B cell (primary cell): ENCODE results near the gene PRPSAP1. TPM values are rescaled to one million over a fixed set of nuclear protein-coding genes. Genes with fewer than 3 reads are reported as not detected.

Experiments
- ATAC-seq: fragments of 200-7000 bp; cut with Tn5 transposase; one replicate; pipeline ENCODE4 v1.10.0; 2021; ENCODE audit warnings: low read depth, mild to moderate bottlenecking, moderate number of reproducible peaks, moderate library complexity
- CTCF ChIA-PET: fragments of 350-600 bp; sonication (Branson Sonifier 250); formaldehyde crosslinking; loops from one replicate; lab custom pipeline; 2021; ENCODE audit warnings: antibody characterized with exemption, inconsistent platforms; lab: Charles Lee
- POLR2A ChIA-PET: fragments of 350-600 bp; sonication (Branson Sonifier 250); formaldehyde crosslinking; loops from one replicate; lab custom pipeline; 2021; ENCODE audit warnings: antibody characterized with exemption; lab: Charles Lee
- DNase-seq: peaks from one replicate; pipeline ENCODE4 v3.0.0; 2013
- H2AFZ ChIP-seq: 2 replicates; pipeline ENCODE4 v1.6.1; 2012; ENCODE audit warnings: mild to moderate bottlenecking, low read depth, low read length; ENCODE audit not compliant: insufficient read depth, poor library complexity, severe bottlenecking
- H3K27ac ChIP-seq, 2 donors: 1 replicate in 1 of 2; 2 replicates in 1 of 2; pipeline ENCODE4 v1.5.1; 2012 to 2013; ENCODE audit warnings: low read length in 2 of 2, mild to moderate bottlenecking in 2 of 2, moderate library complexity in 1 of 2
- H3K27me3 ChIP-seq, 4 experiments: fragments of 200-600 bp in 1 of 4; sonication (generic) in 1 of 4; replicated peaks in 1 of 4; 1 replicate in 2 of 4; 2 replicates in 2 of 4; pipeline versions ENCODE4 v1.6.1 to v1.7.0; 2013 to 2016; ENCODE audit warnings: low read length in 3 of 4, mild to moderate bottlenecking in 2 of 4, mixed read lengths in 1 of 4, moderate library complexity in 1 of 4; ENCODE audit not compliant: insufficient read depth in 4 of 4, control insufficient read depth in 3 of 4; ENCODE audit errors: control extremely low read depth in 1 of 4
- H3K36me3 ChIP-seq, 2 experiments: replicated peaks in 1 of 2; 1 replicate in 1 of 2; 2 replicates in 1 of 2; pipeline versions ENCODE4 v1.6.1 to v1.7.1; 2013; ENCODE audit warnings: low read length in 1 of 2; ENCODE audit not compliant: insufficient read depth in 2 of 2, control insufficient read depth in 1 of 2; ENCODE audit errors: control extremely low read depth in 1 of 2, extremely low read depth in 1 of 2
- H3K4me1 ChIP-seq, 2 donors: fragments of 200-600 bp in 1 of 2; sonication (generic) in 1 of 2; 1 replicate in 1 of 2; 2 replicates in 1 of 2; pipeline versions ENCODE4 v1.5.1 to v1.6.1; 2013 to 2017; ENCODE audit warnings: low read length in 2 of 2; ENCODE audit not compliant: control insufficient read depth in 2 of 2, insufficient read depth in 2 of 2
- H3K4me2 ChIP-seq: replicated peaks from 2 replicates; pipeline ENCODE3; 2012; ENCODE audit warnings: mild to moderate bottlenecking, low read depth, low read length; ENCODE audit not compliant: poor library complexity, severe bottlenecking
- H3K4me3 ChIP-seq, 5 experiments: fragments of 200-600 bp in 1 of 5; sonication (generic) in 1 of 5; 1 replicate in 3 of 5; 2 replicates in 2 of 5; pipeline versions ENCODE4 v1.5.1 to v1.7.0; 2011 to 2016; ENCODE audit warnings: low read length in 4 of 5, mild to moderate bottlenecking in 4 of 5, low read depth in 2 of 5, control low read depth in 1 of 5, moderate library complexity in 1 of 5; ENCODE audit not compliant: insufficient read depth in 1 of 5; ENCODE audit errors: control extremely low read depth in 1 of 5, extremely low read depth in 1 of 5
- H3K79me2 ChIP-seq: fragments of 200-600 bp; sonication (generic); one replicate; pipeline ENCODE4 v1.6.0; 2016; ENCODE audit warnings: low read length; ENCODE audit not compliant: control insufficient read depth, insufficient read depth
- H3K9ac ChIP-seq: fragments of 200-600 bp; sonication (generic); 2 replicates; pipeline ENCODE4 v1.6.1; 2017; ENCODE audit warnings: mild to moderate bottlenecking, low read length, moderate library complexity
- H3K9me3 ChIP-seq, 3 donors: one replicate each; pipeline versions ENCODE4 v1.6.1 to v1.7.1; 2013; ENCODE audit warnings: low read length in 2 of 3; ENCODE audit not compliant: control insufficient read depth in 2 of 3, insufficient read depth in 1 of 3; ENCODE audit errors: control extremely low read depth in 1 of 3
- H4K20me1 ChIP-seq: 2 replicates; pipeline ENCODE4 v1.6.0; 2012; ENCODE audit warnings: mild to moderate bottlenecking, low read length; ENCODE audit not compliant: insufficient read depth, control insufficient read depth, poor library complexity, severe bottlenecking
- H3K27ac Mint-ChIP-seq: one replicate; pipeline ENCODE4 v1.8.0; 2021; ENCODE audit warnings: mixed read lengths
- H3K27me3 Mint-ChIP-seq: one replicate; pipeline ENCODE4 v1.8.0; 2021; ENCODE audit warnings: mixed read lengths
- H3K4me1 Mint-ChIP-seq: one replicate; pipeline ENCODE4 v1.8.0; 2021; ENCODE audit warnings: mixed read lengths
- H3K4me3 Mint-ChIP-seq: one replicate; pipeline ENCODE4 v1.8.0; 2021; ENCODE audit warnings: mixed read lengths
- H3K9me3 Mint-ChIP-seq: one replicate; pipeline ENCODE4 v1.8.0; 2022; ENCODE audit warnings: mixed read lengths; ENCODE audit not compliant: insufficient read depth
- EZH2 ChIP-seq: IDR thresholded peaks from 2 replicates; pipeline ENCODE4 v1.6.1; 2012; ENCODE audit warnings: borderline replicate concordance, low read depth, mild to moderate bottlenecking, moderate library complexity, low read length; ENCODE audit not compliant: insufficient read depth, poor library complexity, severe bottlenecking
- WGBS: methylation state at CpG from one replicate; pipeline ENCODE4 v1.1.5; 2013; ENCODE audit warnings: missing lambda C conversion rate; ENCODE audit not compliant: insufficient coverage; 5-methylcytosine and 5-hydroxymethylcytosine counted together
- intact Hi-C: fragments of 100-400 bp; cut with micrococcal nuclease; formaldehyde crosslinking; loops from one replicate; pipeline ENCODE4 v1.10.0; 2022
- polyA plus RNA-seq: library from polyadenylated mRNA; depleted of rRNA; stranded (reverse); fragments of >200 nt; gene quantifications from 2 replicates; pipeline ENCODE4 v1.2.3, GENCODE V29; 2012
- total RNA-seq, 2 donors: library from RNA; stranded (reverse); fragments of 120-200 nt in 1 of 2; gene quantifications; 1 replicate in 1 of 2; 2 replicates in 1 of 2; pipeline versions ENCODE4 v1.2.3 to v1.2.4, GENCODE V29; 2013 to 2022
- TF ChIP-seq, protein P1 (sequence below): fragments of 200-600 bp; IDR thresholded peaks from one replicate; pipeline ENCODE4 v1.8.0; 2022; ENCODE audit warnings: antibody characterized with exemption, mild to moderate bottlenecking

PRPSAP1 gene
- total and polyA plus RNA-seq, 2 donors (not counting 1 experiment from before 2014, with no cell fraction given): 45.5 to 61.4 TPM

DNA sequence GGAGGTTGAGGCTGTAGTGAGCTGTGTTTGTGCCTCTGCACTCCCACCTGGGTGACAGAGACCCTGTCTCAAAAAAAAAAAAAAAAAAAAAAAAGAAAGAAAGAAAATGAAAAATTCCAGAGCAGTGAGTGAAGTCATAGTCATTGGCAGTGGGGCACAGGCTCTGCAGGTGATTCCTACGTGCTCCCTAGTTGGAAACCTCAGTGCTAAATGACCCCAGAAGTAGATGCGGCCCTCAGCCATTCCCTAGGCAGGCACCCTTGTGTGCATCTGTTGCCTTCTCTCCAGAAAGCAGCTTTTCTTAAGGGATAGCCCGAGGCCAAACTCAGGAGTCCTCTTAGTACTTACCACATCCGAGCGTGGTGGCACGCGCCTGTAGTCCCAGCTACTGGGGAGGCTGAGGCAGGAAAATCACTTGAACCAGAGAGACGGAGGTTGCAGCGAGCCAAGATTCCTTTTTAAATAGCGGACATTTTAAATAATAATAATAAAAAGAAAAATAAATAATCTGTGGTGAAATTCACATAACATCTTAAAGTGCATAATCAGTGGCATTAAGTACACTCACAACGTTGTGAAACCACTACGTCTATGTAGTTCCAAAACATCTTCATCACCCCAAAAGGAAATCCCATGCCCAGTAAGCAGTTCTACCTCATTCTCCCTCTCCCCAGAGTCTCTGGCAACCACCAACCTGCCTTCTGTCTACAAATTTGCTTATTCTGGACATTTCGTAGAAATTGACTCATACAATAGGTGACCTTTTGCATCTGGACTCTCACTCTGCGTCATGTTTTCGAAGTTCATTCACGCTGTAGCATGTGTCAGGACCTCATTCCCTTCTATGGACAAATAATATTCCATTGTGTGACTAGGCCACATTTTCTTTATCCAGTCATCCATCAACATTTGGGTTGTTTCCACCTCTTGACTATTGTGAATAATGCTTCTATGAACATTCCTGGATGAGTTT, 18.2 kb upstream of the PRPSAP1 start:
- Histone ChIP-seq H3K27me3 (peaks cover 0 to 5% (median 0%) of the 10 kb centered on the region in 4 experiments), H2AFZ (no peak overlapping the region), H3K9ac (no peak overlapping the region), H3K27ac (no peak overlapping the region), H3K9me3 (no peaks in the 10 kb centered on the region), H3K4me3 (no peak overlapping the region), H3K4me2 (no peak overlapping the region), H4K20me1 (no peaks in the 10 kb centered on the region), H3K4me1 (no peaks in the 10 kb centered on the region), H3K36me3 (no peaks in the 10 kb centered on the region), H3K79me2 (no peaks in the 10 kb centered on the region)
- Mint-ChIP-seq H3K4me3 (no peak overlapping the region), H3K9me3 (no peaks in the 10 kb centered on the region), H3K27ac (no peak overlapping the region), H3K27me3 (peaks cover 12% of the 10 kb centered on the region), H3K4me1 (no peaks in the 10 kb centered on the region)
- 84% methylated on average over 8 of the region's 16 CpGs for WGBS
- POLR2A ChIA-PET: interaction anchor here (0.6 to 0.7 kb wide), 2 partner anchors 194 to 343 kb away, joined by 3 to 8 read pairs; no protein-coding TSS in a partner anchor
- CTCF ChIA-PET: interaction anchor here (0.7 to 0.9 kb wide), 2 partner anchors 26 to 137 kb away, joined by 3 read pairs; no protein-coding TSS in a partner anchor
- ATAC-seq (no peak), DNase-seq (no peak)
- no peak for TF ChIP-seq EZH2
- TF ChIP-seq, protein P1, sequence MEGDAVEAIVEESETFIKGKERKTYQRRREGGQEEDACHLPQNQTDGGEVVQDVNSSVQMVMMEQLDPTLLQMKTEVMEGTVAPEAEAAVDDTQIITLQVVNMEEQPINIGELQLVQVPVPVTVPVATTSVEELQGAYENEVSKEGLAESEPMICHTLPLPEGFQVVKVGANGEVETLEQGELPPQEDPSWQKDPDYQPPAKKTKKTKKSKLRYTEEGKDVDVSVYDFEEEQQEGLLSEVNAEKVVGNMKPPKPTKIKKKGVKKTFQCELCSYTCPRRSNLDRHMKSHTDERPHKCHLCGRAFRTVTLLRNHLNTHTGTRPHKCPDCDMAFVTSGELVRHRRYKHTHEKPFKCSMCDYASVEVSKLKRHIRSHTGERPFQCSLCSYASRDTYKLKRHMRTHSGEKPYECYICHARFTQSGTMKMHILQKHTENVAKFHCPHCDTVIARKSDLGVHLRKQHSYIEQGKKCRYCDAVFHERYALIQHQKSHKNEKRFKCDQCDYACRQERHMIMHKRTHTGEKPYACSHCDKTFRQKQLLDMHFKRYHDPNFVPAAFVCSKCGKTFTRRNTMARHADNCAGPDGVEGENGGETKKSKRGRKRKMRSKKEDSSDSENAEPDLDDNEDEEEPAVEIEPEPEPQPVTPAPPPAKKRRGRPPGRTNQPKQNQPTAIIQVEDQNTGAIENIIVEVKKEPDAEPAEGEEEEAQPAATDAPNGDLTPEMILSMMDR: no peak
- intact Hi-C loops: no loop called here
